H1 (cell line): ENCODE data around the gene TGFB1I1. TPM values are rescaled to one million over a fixed set of nuclear protein-coding genes. Genes with fewer than 3 reads are reported as not detected.

Experiments
- CTCF ChIA-PET: fragments of 300-600 bp; sonication (Branson Sonifier 250); formaldehyde crosslinking; loops from one replicate; lab custom pipeline; 2021; ENCODE audit not compliant: partially characterized antibody; lab: Charles Lee
- POLR2A ChIA-PET: fragments of 300-600 bp; sonication (Branson Sonifier 250); formaldehyde crosslinking; loops from one replicate; lab custom pipeline; 2021; ENCODE audit warnings: inconsistent platforms; ENCODE audit not compliant: partially characterized antibody; lab: Charles Lee
- DNase-seq, 2 experiments: peaks; one replicate each; pipeline versions ENCODE4 v3.0.0 to v3.0.0-alpha.2; 2010 to 2022; ENCODE audit warnings: low spot score in 2 of 2, low read depth in 1 of 2, mixed read lengths in 1 of 2
- FAIRE-seq: peaks from 2 replicates; lab custom pipeline; 2011; peaks lifted over from hg19 to GRCh38; lab: Jason Lieb, UNC
- H2AFZ ChIP-seq: 2 replicates; pipeline ENCODE4 v1.8.1; 2012; ENCODE audit warnings: low read length, inconsistent platforms
- H2AK5ac ChIP-seq: 2 replicates; pipeline ENCODE4 v1.6.1; 2013; ENCODE audit warnings: low read depth, low read length
- H2BK120ac ChIP-seq: replicated peaks from 2 replicates; pipeline ENCODE3; 2013; ENCODE audit warnings: low read depth, low read length, inconsistent platforms
- H2BK12ac ChIP-seq: 2 replicates; pipeline ENCODE4 v1.6.1; 2013; ENCODE audit warnings: low read depth, low read length
- H2BK15ac ChIP-seq: 2 replicates; pipeline ENCODE4 v1.6.1; 2013; ENCODE audit warnings: low read length
- H2BK20ac ChIP-seq: 2 replicates; pipeline ENCODE4 v1.6.1; 2013; ENCODE audit warnings: low read length
- H2BK5ac ChIP-seq: 2 replicates; pipeline ENCODE4 v1.6.1; 2013; ENCODE audit warnings: low read depth, low read length
- H3K14ac ChIP-seq: 2 replicates; pipeline ENCODE4 v1.6.1; 2013; ENCODE audit warnings: inconsistent platforms; ENCODE audit not compliant: insufficient read length
- H3K18ac ChIP-seq: 2 replicates; pipeline ENCODE4 v1.6.1; 2013; ENCODE audit warnings: low read length; ENCODE audit errors: extremely low read depth
- H3K23ac ChIP-seq: 2 replicates; pipeline ENCODE4 v1.6.1; 2013; ENCODE audit warnings: inconsistent platforms; ENCODE audit not compliant: insufficient read length
- H3K23me2 ChIP-seq: 2 replicates; pipeline ENCODE4 v1.6.1; 2013; ENCODE audit warnings: low read depth, low read length
- H3K27ac ChIP-seq: 2 replicates; pipeline ENCODE4 v1.6.1; 2011; ENCODE audit warnings: low read depth, low read length, inconsistent platforms
- H3K27me3 ChIP-seq, 4 experiments: replicated peaks in 1 of 4; 1 replicate in 1 of 4; 2 replicates in 3 of 4; pipeline versions ENCODE4 v1.6.1 to v1.8.1; 2011 to 2013; ENCODE audit warnings: low read length in 3 of 4, mild to moderate bottlenecking in 3 of 4, inconsistent platforms in 2 of 4, mixed read lengths in 2 of 4, moderate library complexity in 1 of 4; ENCODE audit not compliant: control insufficient read depth in 3 of 4, insufficient read depth in 3 of 4; ENCODE audit errors: extremely low read depth in 1 of 4
- H3K36me3 ChIP-seq, 4 experiments: 2 replicates each; pipeline versions ENCODE4 v1.6.1 to v1.8.1; 2011 to 2013; ENCODE audit warnings: mild to moderate bottlenecking in 4 of 4, low read length in 3 of 4, moderate library complexity in 2 of 4, control low read depth in 1 of 4, inconsistent platforms in 1 of 4; ENCODE audit not compliant: insufficient read depth in 4 of 4, control insufficient read depth in 2 of 4
- H3K4ac ChIP-seq: replicated peaks from 2 replicates; pipeline ENCODE3; 2013; ENCODE audit warnings: low read length, low read depth, mixed read lengths, inconsistent platforms; ENCODE audit not compliant: insufficient read length
- H3K4me1 ChIP-seq, 4 experiments: replicated peaks in 1 of 4; 1 replicate in 1 of 4; 2 replicates in 3 of 4; pipeline versions ENCODE4 v1.6.1 to v1.8.1; 2011 to 2013; ENCODE audit warnings: low read length in 3 of 4, inconsistent platforms in 2 of 4, mixed read lengths in 1 of 4; ENCODE audit not compliant: insufficient read depth in 4 of 4, control insufficient read depth in 3 of 4
- H3K4me2 ChIP-seq, 2 experiments: 2 replicates each; pipeline versions ENCODE4 v1.6.1 to v1.8.1; 2011 to 2013; ENCODE audit warnings: low read depth in 2 of 2, low read length in 2 of 2, control low read depth in 1 of 2, inconsistent platforms in 1 of 2, mild to moderate bottlenecking in 1 of 2; ENCODE audit not compliant: insufficient read depth in 1 of 2
- H3K4me3 ChIP-seq, 4 experiments: fragments of 200-600, 300-600 bp in 1 of 4; sonication (generic), shearing (Covaris generic), sonication (Bioruptor Twin) in 1 of 4; 2 replicates each; pipeline versions ENCODE4 v1.5.1 to v1.8.1; 2011 to 2016; ENCODE audit warnings: low read length in 4 of 4, low read depth in 3 of 4, control low read depth in 2 of 4, inconsistent platforms in 2 of 4, mild to moderate bottlenecking in 2 of 4, mixed read lengths in 1 of 4, moderate library complexity in 1 of 4; ENCODE audit not compliant: insufficient read depth in 2 of 4; ENCODE audit errors: extremely low read depth in 1 of 4
- H3K56ac ChIP-seq: replicated peaks from 2 replicates; pipeline ENCODE3; 2013; ENCODE audit warnings: low read depth, mild to moderate bottlenecking, mixed read lengths, low read length, inconsistent platforms; ENCODE audit not compliant: insufficient read length
- H3K79me1 ChIP-seq: 2 replicates; pipeline ENCODE4 v1.6.1; 2013; ENCODE audit warnings: low read depth, low read length, control low read depth
- H3K79me2 ChIP-seq, 2 experiments: 2 replicates each; pipeline versions ENCODE4 v1.6.1 to v1.8.1; 2012 to 2013; ENCODE audit warnings: low read length in 2 of 2, mild to moderate bottlenecking in 2 of 2, inconsistent platforms in 1 of 2; ENCODE audit not compliant: insufficient read depth in 2 of 2, control insufficient read depth in 1 of 2
- H3K9ac ChIP-seq, 4 experiments: replicated peaks in 1 of 4; 1 replicate in 1 of 4; 2 replicates in 3 of 4; pipeline versions ENCODE4 v1.6.1 to v1.8.1; 2011 to 2013; ENCODE audit warnings: low read depth in 3 of 4, low read length in 3 of 4, control low read depth in 2 of 4, mild to moderate bottlenecking in 2 of 4, moderate library complexity in 2 of 4, inconsistent platforms in 1 of 4; ENCODE audit errors: extremely low read depth in 1 of 4
- H3K9me3 ChIP-seq, 2 experiments: 2 replicates each; pipeline versions ENCODE4 v1.6.1 to v1.8.1; 2012 to 2013; ENCODE audit warnings: mild to moderate bottlenecking in 2 of 2, moderate library complexity in 2 of 2, control low read depth in 1 of 2, inconsistent platforms in 1 of 2, low read depth in 1 of 2, low read length in 1 of 2, mixed read lengths in 1 of 2; ENCODE audit not compliant: insufficient read depth in 2 of 2
- H4K20me1 ChIP-seq, 2 experiments: replicated peaks in 1 of 2; 2 replicates each; pipeline versions ENCODE3 to v1.8.1; 2011 to 2013; ENCODE audit warnings: inconsistent platforms in 2 of 2, low read length in 2 of 2, mild to moderate bottlenecking in 1 of 2; ENCODE audit not compliant: insufficient read depth in 2 of 2, control insufficient read depth in 1 of 2
- H4K5ac ChIP-seq: 2 replicates; pipeline ENCODE4 v1.6.1; 2013; ENCODE audit warnings: low read length, low read depth, mixed read lengths, inconsistent platforms; ENCODE audit not compliant: insufficient read length
- H4K8ac ChIP-seq: 2 replicates; pipeline ENCODE4 v1.8.0; 2013; ENCODE audit warnings: mild to moderate bottlenecking, moderate library complexity, low read length, inconsistent platforms; ENCODE audit not compliant: insufficient read depth; ENCODE audit errors: extremely low read depth
- H4K91ac ChIP-seq: replicated peaks from 2 replicates; pipeline ENCODE3; 2013; ENCODE audit warnings: low read length, mixed read lengths, inconsistent platforms; ENCODE audit not compliant: insufficient read length
- ASH2L ChIP-seq: fragments of 200-600, 300-600 bp; sonication (generic); IDR thresholded peaks from one replicate; pipeline ENCODE4 v1.7.1; 2017; ENCODE audit warnings: low read length
- BCL11A ChIP-seq, 2 experiments: IDR thresholded peaks; one replicate each; pipeline ENCODE4 v1.6.1; 2011; ENCODE audit warnings: low read depth in 2 of 2, low read length in 2 of 2, mild to moderate bottlenecking in 2 of 2
- BRCA1 ChIP-seq: IDR thresholded peaks from 2 replicates; pipeline ENCODE4 v1.6.1; 2012; ENCODE audit warnings: low read depth, low read length, improper control_type of control experiment
- CEBPB ChIP-seq: IDR thresholded peaks from 2 replicates; pipeline ENCODE4 v1.6.1; 2012; ENCODE audit warnings: low read depth, low read length
- CHD2 ChIP-seq: IDR thresholded peaks from 2 replicates; pipeline ENCODE4 v1.6.1; 2012; ENCODE audit warnings: low read length, improper control_type of control experiment
- EZH2 ChIP-seq: fragments of 200-600 bp; sonication (generic); IDR thresholded peaks from 2 replicates; pipeline ENCODE4 v1.7.1; 2012; ENCODE audit warnings: low read depth, mild to moderate bottlenecking, moderate library complexity, low read length, inconsistent platforms; ENCODE audit not compliant: severe bottlenecking
- HDAC6 ChIP-seq: IDR thresholded peaks from one replicate; pipeline ENCODE4 v1.7.1; 2012; ENCODE audit warnings: low read depth, mild to moderate bottlenecking, inconsistent platforms, low read length, moderate library complexity
- POLR2A ChIP-seq, 2 experiments: IDR thresholded peaks; 1 replicate in 1 of 2; 2 replicates in 1 of 2; pipeline ENCODE4 v1.6.1; 2011; ENCODE audit warnings: low read depth in 2 of 2, low read length in 2 of 2, mild to moderate bottlenecking in 2 of 2; ENCODE audit errors: control extremely low read depth in 1 of 2
- RNF2 ChIP-seq: fragments of 200-900, 300-1000 bp; sonication (generic); IDR thresholded peaks from 2 replicates; pipeline ENCODE4 v1.7.1; 2016; ENCODE audit warnings: borderline replicate concordance, low read depth, mild to moderate bottlenecking, antibody characterized with exemption, low read length; ENCODE audit not compliant: poor library complexity, severe bottlenecking; ENCODE audit errors: missing control alignments
- SP1 ChIP-seq: IDR thresholded peaks from 2 replicates; pipeline ENCODE4 v1.6.1; 2011; ENCODE audit warnings: low read depth, low read length
- TBP ChIP-seq: IDR thresholded peaks from 2 replicates; pipeline ENCODE4 v1.6.1; 2011; ENCODE audit warnings: low read depth, low read length, improper control_type of control experiment
- YY1 ChIP-seq: IDR thresholded peaks from 2 replicates; pipeline ENCODE4 v1.6.1; 2011; ENCODE audit warnings: low read depth, mild to moderate bottlenecking, low read length
- WGBS, 2 experiments: shearing (Covaris generic) in 1 of 2; methylation state at CpG; one replicate each; pipeline versions ENCODE4 v1.1.6 to v1.1.7; 2013 to 2015; ENCODE audit warnings: low lambda C conversion rate in 2 of 2, mixed read lengths in 2 of 2, inconsistent platforms in 1 of 2, low coverage in 1 of 2, missing lambda C conversion rate in 1 of 2; ENCODE audit not compliant: insufficient replicate concordance in 2 of 2, insufficient coverage in 1 of 2, insufficient read length in 1 of 2; ENCODE audit errors: extremely low coverage in 1 of 2, missing lambda C conversion rate in 1 of 2; 5-methylcytosine and 5-hydroxymethylcytosine counted together
- polyA plus RNA-seq, 7 experiments: library from polyadenylated mRNA; depleted of rRNA in 3 of 7; stranded (reverse) in 5 of 7; unstranded in 2 of 7; fragments of >200 nt in 5 of 7; fragments of 200-250 nt in 2 of 7; gene quantifications; 1 replicate in 5 of 7; 2 replicates in 1 of 7; 4 replicates in 1 of 7; pipeline versions ENCODE4 v1.2.1 to v1.2.3, GENCODE V29; 2011 to 2013; ENCODE audit warnings: missing spikeins in 2 of 7, mixed read lengths in 2 of 7
- total RNA-seq: library from RNA; stranded (reverse); fragmentation: NEBNext Ultra II Directional; extraction: Animal tissue kit (Norgen Biotek cat#: 25700); gene quantifications from 2 replicates; pipeline ENCODE4 v1.2.1, GENCODE V29; 2021
- TF ChIP-seq, protein P1 (sequence below): IDR thresholded peaks from 2 replicates; pipeline ENCODE4 v1.6.1; 2011; ENCODE audit warnings: low read depth, mild to moderate bottlenecking, low read length; ENCODE audit not compliant: insufficient read depth
- TF ChIP-seq, protein P2 (sequence below): IDR thresholded peaks from 2 replicates; pipeline ENCODE4 v1.6.1; 2012; ENCODE audit warnings: inconsistent platforms

Gene TGFB1I1
- total and polyA plus RNA-seq, 2 of the 8 experiments (the other 6 are each of a cell fraction or from before 2014, with no cell fraction given): 5.6 to 5.8 TPM

DNA sequence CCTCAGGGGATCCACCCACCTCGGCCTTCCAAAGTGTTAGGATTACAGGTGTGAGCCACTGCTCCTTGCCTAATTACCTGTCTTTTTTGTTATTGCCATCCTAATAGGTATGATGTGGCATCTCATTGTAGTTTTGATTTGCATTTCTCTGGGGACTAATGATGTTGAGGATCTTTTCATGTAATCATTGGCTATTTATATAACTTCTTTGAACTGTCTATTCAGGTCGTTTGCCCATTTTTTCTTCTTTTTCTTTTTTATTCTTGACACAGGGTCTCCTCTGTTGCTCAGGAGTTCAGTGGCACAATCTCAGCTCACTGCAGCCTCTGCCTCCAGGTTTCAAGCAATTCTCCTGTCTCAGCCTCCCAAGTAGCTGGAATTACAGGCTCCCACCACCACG is 1.3 kb upstream of the TGFB1I1 start:
- H3K27me3 ChIP-seq: peaks cover 2 to 29% (median 26%) of the 10 kb centered on the region in 4 experiments
- peaks cover 5% of the 10 kb centered on the region; the same call in 1 of the 2 replicates for H3K23me2 ChIP-seq
- no peak overlapping the region for H4K8ac ChIP-seq
- 82% methylated on average over 2 of the region's 3 CpGs; no CpG with 5 or more reads in 1 of the 2 experiments for WGBS, 2 experiments
- H3K27ac ChIP-seq: no peak overlapping the region
- H3K79me1 ChIP-seq: no peaks in the 10 kb centered on the region
- no peak overlapping the region for H4K5ac ChIP-seq
- H2BK5ac ChIP-seq: no peak overlapping the region
- DNase-seq: no peak
- peaks cover 0 to 6% (median 2%) of the 10 kb centered on the region in 4 experiments; a peak in 4 of 7 replicates for H3K4me1 ChIP-seq
- H3K56ac ChIP-seq: no peak overlapping the region
- H3K4me2 ChIP-seq: peak overlapping the region in 1 of 2 experiments; percentile 67; a peak in 1 of 4 replicates
- no peaks in the 10 kb centered on the region for H3K79me2 ChIP-seq
- no peak overlapping the region for H2BK12ac ChIP-seq
- H3K9ac ChIP-seq: no peak overlapping the region
- FAIRE-seq: no peak
- H3K36me3 ChIP-seq: no peaks in the 10 kb centered on the region; a peak in 1 of 8 replicates
- peaks cover 0 to 3% of the 10 kb centered on the region in 2 experiments for H4K20me1 ChIP-seq
- H2AK5ac ChIP-seq: no peak overlapping the region
- no peak overlapping the region for H3K18ac ChIP-seq
- H2BK20ac ChIP-seq: no peak overlapping the region
- no peak overlapping the region for H3K4me3 ChIP-seq
- ChIA-PET POLR2A (interaction anchor here (1.3 kb wide), 1 partner anchor 11 kb away, joined by 5 read pairs; the partner anchor contains the start of gene ARMC5), CTCF (interaction anchor here (1.4 kb wide), 1 partner anchor 10 kb away, joined by 10 read pairs; no protein-coding TSS in a partner anchor)
- no peak overlapping the region for H2BK120ac ChIP-seq
- no peak overlapping the region for H3K23ac ChIP-seq
- H2AFZ ChIP-seq: no peak overlapping the region
- no peak overlapping the region for H3K4ac ChIP-seq
- H4K91ac ChIP-seq: no peak overlapping the region
- no peak overlapping the region for H2BK15ac ChIP-seq
- no peaks in the 10 kb centered on the region for H3K9me3 ChIP-seq
- H3K14ac ChIP-seq: no peak overlapping the region
- TF ChIP-seq SP1 (no peak), YY1 (no peak), EZH2 (no peak), CHD2 (no peak), BCL11A (IDR thresholded peaks at IDR 0.05; ENCODE audit: low read depth in 2 of 2, low read length in 2 of 2) (no peak), ASH2L (no peak), HDAC6 (no peak), BRCA1 (no peak), CEBPB (no peak), POLR2A (IDR thresholded peaks at IDR 0.05; ENCODE audit: control extremely low read depth in 1 of 2, low read depth in 2 of 2, low read length in 2 of 2) (no peak), TBP (no peak), RNF2 (no peak)
- TF ChIP-seq, protein P1, sequence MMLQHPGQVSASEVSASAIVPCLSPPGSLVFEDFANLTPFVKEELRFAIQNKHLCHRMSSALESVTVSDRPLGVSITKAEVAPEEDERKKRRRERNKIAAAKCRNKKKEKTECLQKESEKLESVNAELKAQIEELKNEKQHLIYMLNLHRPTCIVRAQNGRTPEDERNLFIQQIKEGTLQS: no peak
- TF ChIP-seq, protein P2, sequence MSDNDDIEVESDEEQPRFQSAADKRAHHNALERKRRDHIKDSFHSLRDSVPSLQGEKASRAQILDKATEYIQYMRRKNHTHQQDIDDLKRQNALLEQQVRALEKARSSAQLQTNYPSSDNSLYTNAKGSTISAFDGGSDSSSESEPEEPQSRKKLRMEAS: no peak
